HEK293 (cell line): ENCODE measurements around the gene NIT1.

Source experiments
- BCL11A ChIP-seq: fragments of 450-650 bp; formaldehyde crosslinking; IDR thresholded peaks from 2 replicates; pipeline ENCODE4 v1.5.1; 2016; ENCODE audit warnings: low read depth, missing biosample characterization, missing genetic modification characterization
- ELK4 ChIP-seq: IDR thresholded peaks from 2 replicates; pipeline ENCODE4 v1.6.1; 2011; ENCODE audit warnings: mild to moderate bottlenecking, low read depth, low read length, borderline replicate concordance
- KLF9 ChIP-seq: fragments of 450-650 bp; formaldehyde crosslinking; IDR thresholded peaks from 2 replicates; pipeline ENCODE4 v1.5.1; 2016; ENCODE audit warnings: missing biosample characterization, missing genetic modification characterization, low read depth
- OVOL3 ChIP-seq: fragments of 450-650 bp; formaldehyde crosslinking; IDR thresholded peaks from 2 replicates; pipeline ENCODE4 v1.5.1; 2016; ENCODE audit warnings: missing biosample characterization, missing genetic modification characterization
- PRDM4 ChIP-seq: fragments of 450-650 bp; formaldehyde crosslinking; IDR thresholded peaks from 2 replicates; pipeline ENCODE4 v1.5.1; 2017; ENCODE audit warnings: missing biosample characterization, missing genetic modification characterization
- ZNF146 ChIP-seq: fragments of 450-650 bp; formaldehyde crosslinking; IDR thresholded peaks from 2 replicates; pipeline ENCODE4 v1.5.1; 2016; ENCODE audit warnings: missing biosample characterization, missing genetic modification characterization
- ZNF155 ChIP-seq: fragments of 450-650 bp; formaldehyde crosslinking; IDR thresholded peaks from 2 replicates; pipeline ENCODE4 v1.5.1; 2016; ENCODE audit warnings: missing biosample characterization, missing genetic modification characterization
- ZNF157 ChIP-seq: fragments of 450-650 bp; formaldehyde crosslinking; IDR thresholded peaks from 2 replicates; pipeline ENCODE4 v1.5.1; 2016; ENCODE audit warnings: missing biosample characterization, missing genetic modification characterization
- ZNF2 ChIP-seq: fragments of 450-650 bp; formaldehyde crosslinking; IDR thresholded peaks from 2 replicates; pipeline ENCODE4 v1.5.1; 2016; ENCODE audit warnings: missing biosample characterization, missing genetic modification characterization
- ZNF202 ChIP-seq: fragments of 450-650 bp; formaldehyde crosslinking; IDR thresholded peaks from 2 replicates; pipeline ENCODE4 v1.5.1; 2016; ENCODE audit warnings: missing biosample characterization, missing genetic modification characterization, borderline replicate concordance
- ZNF214 ChIP-seq: fragments of 450-650 bp; formaldehyde crosslinking; IDR thresholded peaks from 2 replicates; pipeline ENCODE4 v1.5.1; 2017; ENCODE audit warnings: missing biosample characterization, mild to moderate bottlenecking, missing genetic modification characterization, borderline replicate concordance
- ZNF341 ChIP-seq: fragments of 450-650 bp; formaldehyde crosslinking; IDR thresholded peaks from 2 replicates; pipeline ENCODE4; 2016; ENCODE audit warnings: low read depth, missing biosample characterization, missing genetic modification characterization
- ZNF433 ChIP-seq: fragments of 450-650 bp; formaldehyde crosslinking; IDR thresholded peaks from 2 replicates; pipeline ENCODE4 v1.5.1; 2016; ENCODE audit warnings: missing biosample characterization, missing genetic modification characterization, low read depth
- ZNF48 ChIP-seq: fragments of 450-650 bp; formaldehyde crosslinking; IDR thresholded peaks from 2 replicates; pipeline ENCODE4 v1.5.1; 2016; ENCODE audit warnings: missing biosample characterization, missing genetic modification characterization
- ZNF530 ChIP-seq: fragments of 450-650 bp; formaldehyde crosslinking; IDR thresholded peaks from 2 replicates; pipeline ENCODE4 v1.5.1; 2016; ENCODE audit warnings: low read depth, missing biosample characterization, missing genetic modification characterization
- ZNF544 ChIP-seq: fragments of 450-650 bp; formaldehyde crosslinking; IDR thresholded peaks from 2 replicates; pipeline ENCODE4 v1.5.0; 2017; ENCODE audit warnings: missing biosample characterization, missing genetic modification characterization
- ZNF560 ChIP-seq: fragments of 450-650 bp; formaldehyde crosslinking; IDR thresholded peaks from 2 replicates; pipeline ENCODE4 v1.5.1; 2017; ENCODE audit warnings: missing biosample characterization, missing genetic modification characterization, borderline replicate concordance
- ZNF561 ChIP-seq: fragments of 450-650 bp; IDR thresholded peaks from 2 replicates; pipeline ENCODE4 v1.5.1; 2018; ENCODE audit warnings: missing biosample characterization, missing genetic modification characterization, borderline replicate concordance
- ZNF585B ChIP-seq: fragments of 450-650 bp; formaldehyde crosslinking; IDR thresholded peaks from 2 replicates; pipeline ENCODE4 v1.5.1; 2016; ENCODE audit warnings: missing biosample characterization, missing genetic modification characterization
- ZNF626 ChIP-seq: fragments of 450-650 bp; sonication (Bioruptor Pico); formaldehyde crosslinking; IDR thresholded peaks from 2 replicates; pipeline ENCODE4 v1.5.1; 2018; ENCODE audit warnings: missing biosample characterization, missing genetic modification characterization, inconsistent platforms
- ZNF701 ChIP-seq: fragments of 450-650 bp; formaldehyde crosslinking; IDR thresholded peaks from 2 replicates; pipeline ENCODE4 v1.5.1; 2016; ENCODE audit warnings: missing biosample characterization, missing genetic modification characterization
- ZNF843 ChIP-seq: fragments of 450-650 bp; formaldehyde crosslinking; IDR thresholded peaks from 2 replicates; pipeline ENCODE4 v1.5.1; 2016; ENCODE audit warnings: missing biosample characterization, missing genetic modification characterization
- ZSCAN16 ChIP-seq: fragments of 450-650 bp; formaldehyde crosslinking; IDR thresholded peaks from 2 replicates; pipeline ENCODE4 v1.5.1; 2016; ENCODE audit warnings: missing biosample characterization, missing genetic modification characterization
- TF ChIP-seq, protein P1 (sequence below): fragments of 450-650 bp; formaldehyde crosslinking; IDR thresholded peaks from 2 replicates; pipeline ENCODE4 v1.5.1; 2016; ENCODE audit warnings: missing biosample characterization, missing genetic modification characterization
- TF ChIP-seq, protein P2 (sequence below): fragments of 450-650 bp; formaldehyde crosslinking; IDR thresholded peaks from 2 replicates; pipeline ENCODE4 v1.5.1; 2017; ENCODE audit warnings: missing biosample characterization, missing genetic modification characterization
- TF ChIP-seq, protein P3 (sequence below): fragments of 450-650 bp; formaldehyde crosslinking; conservative IDR thresholded peaks from 2 replicates; pipeline ENCODE4 v1.5.1; 2016; ENCODE audit warnings: low read depth, missing biosample characterization, missing genetic modification characterization

The NIT1 gene

GRCh38 chr1:161074676-161075368 is 43.1 kb upstream of the NIT1 start (continued):
- TF ChIP-seq, protein P1, sequence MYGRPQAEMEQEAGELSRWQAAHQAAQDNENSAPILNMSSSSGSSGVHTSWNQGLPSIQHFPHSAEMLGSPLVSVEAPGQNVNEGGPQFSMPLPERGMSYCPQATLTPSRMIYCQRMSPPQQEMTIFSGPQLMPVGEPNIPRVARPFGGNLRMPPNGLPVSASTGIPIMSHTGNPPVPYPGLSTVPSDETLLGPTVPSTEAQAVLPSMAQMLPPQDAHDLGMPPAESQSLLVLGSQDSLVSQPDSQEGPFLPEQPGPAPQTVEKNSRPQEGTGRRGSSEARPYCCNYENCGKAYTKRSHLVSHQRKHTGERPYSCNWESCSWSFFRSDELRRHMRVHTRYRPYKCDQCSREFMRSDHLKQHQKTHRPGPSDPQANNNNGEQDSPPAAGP, result peak; percentile 81
- no peak for TF ChIP-seq ZNF843 (tag by site-specific recombination)
- TF ChIP-seq PRDM4 (tag by site-specific recombination), result no peak
- TF ChIP-seq ZNF155, result no peak
- no peak for TF ChIP-seq ZNF530 (tag by site-specific recombination)
- TF ChIP-seq ZNF48 (tag by site-specific recombination), result no peak
- no peak for TF ChIP-seq ZNF146 (tag by site-specific recombination)
- no peak for TF ChIP-seq ZNF626 (tag by site-specific recombination)
- TF ChIP-seq ZNF544, result no peak
- TF ChIP-seq ZNF341 (tag by site-specific recombination), result peak; percentile 90
- TF ChIP-seq ZNF585B (tag by site-specific recombination), result 0 out of 2 replicates have a peak, but pooled peaks have one; percentile 3
- no peak for TF ChIP-seq ZSCAN16 (tag by site-specific recombination)
- TF ChIP-seq ZNF701, result no peak
- no peak for TF ChIP-seq ZNF560 (tag by site-specific recombination)
- TF ChIP-seq, protein P2, sequence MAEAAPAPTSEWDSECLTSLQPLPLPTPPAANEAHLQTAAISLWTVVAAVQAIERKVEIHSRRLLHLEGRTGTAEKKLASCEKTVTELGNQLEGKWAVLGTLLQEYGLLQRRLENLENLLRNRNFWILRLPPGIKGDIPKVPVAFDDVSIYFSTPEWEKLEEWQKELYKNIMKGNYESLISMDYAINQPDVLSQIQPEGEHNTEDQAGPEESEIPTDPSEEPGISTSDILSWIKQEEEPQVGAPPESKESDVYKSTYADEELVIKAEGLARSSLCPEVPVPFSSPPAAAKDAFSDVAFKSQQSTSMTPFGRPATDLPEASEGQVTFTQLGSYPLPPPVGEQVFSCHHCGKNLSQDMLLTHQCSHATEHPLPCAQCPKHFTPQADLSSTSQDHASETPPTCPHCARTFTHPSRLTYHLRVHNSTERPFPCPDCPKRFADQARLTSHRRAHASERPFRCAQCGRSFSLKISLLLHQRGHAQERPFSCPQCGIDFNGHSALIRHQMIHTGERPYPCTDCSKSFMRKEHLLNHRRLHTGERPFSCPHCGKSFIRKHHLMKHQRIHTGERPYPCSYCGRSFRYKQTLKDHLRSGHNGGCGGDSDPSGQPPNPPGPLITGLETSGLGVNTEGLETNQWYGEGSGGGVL, result peak; percentile 39; the same call in 1 of the 2 replicates
- no peak for TF ChIP-seq ZNF202
- no peak for TF ChIP-seq ZNF157 (tag by site-specific recombination)
- TF ChIP-seq ZNF214 (tag by site-specific recombination), result no peak
- TF ChIP-seq, protein P3, sequence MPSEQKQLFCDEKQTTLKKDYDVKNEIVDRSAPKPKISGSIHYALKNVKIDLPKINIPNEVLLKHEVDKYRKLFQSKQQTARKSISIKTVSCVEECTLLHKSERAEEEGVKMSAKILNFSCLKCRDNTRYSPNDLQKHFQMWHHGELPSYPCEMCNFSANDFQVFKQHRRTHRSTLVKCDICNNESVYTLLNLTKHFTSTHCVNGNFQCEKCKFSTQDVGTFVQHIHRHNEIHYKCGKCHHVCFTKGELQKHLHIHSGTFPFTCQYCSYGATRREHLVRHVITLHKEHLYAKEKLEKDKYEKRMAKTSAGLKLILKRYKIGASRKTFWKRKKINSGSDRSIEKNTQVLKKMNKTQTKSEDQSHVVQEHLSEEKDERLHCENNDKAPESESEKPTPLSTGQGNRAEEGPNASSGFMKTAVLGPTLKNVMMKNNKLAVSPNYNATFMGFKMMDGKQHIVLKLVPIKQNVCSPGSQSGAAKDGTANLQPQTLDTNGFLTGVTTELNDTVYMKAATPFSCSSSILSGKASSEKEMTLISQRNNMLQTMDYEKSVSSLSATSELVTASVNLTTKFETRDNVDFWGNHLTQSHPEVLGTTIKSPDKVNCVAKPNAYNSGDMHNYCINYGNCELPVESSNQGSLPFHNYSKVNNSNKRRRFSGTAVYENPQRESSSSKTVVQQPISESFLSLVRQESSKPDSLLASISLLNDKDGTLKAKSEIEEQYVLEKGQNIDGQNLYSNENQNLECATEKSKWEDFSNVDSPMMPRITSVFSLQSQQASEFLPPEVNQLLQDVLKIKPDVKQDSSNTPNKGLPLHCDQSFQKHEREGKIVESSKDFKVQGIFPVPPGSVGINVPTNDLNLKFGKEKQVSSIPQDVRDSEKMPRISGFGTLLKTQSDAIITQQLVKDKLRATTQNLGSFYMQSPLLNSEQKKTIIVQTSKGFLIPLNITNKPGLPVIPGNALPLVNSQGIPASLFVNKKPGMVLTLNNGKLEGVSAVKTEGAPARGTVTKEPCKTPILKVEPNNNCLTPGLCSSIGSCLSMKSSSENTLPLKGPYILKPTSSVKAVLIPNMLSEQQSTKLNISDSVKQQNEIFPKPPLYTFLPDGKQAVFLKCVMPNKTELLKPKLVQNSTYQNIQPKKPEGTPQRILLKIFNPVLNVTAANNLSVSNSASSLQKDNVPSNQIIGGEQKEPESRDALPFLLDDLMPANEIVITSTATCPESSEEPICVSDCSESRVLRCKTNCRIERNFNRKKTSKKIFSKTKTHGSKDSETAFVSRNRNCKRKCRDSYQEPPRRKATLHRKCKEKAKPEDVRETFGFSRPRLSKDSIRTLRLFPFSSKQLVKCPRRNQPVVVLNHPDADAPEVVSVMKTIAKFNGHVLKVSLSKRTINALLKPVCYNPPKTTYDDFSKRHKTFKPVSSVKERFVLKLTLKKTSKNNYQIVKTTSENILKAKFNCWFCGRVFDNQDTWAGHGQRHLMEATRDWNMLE, result no peak
- TF ChIP-seq ELK4, result no peak
- TF ChIP-seq ZNF433 (tag by site-specific recombination), result no peak
- TF ChIP-seq OVOL3, result no peak
- no peak for TF ChIP-seq ZNF561 (tag by site-specific recombination)
- TF ChIP-seq ZNF2 (tag by site-specific recombination), result no peak
- TF ChIP-seq BCL11A (tag by site-specific recombination), result no peak
- TF ChIP-seq KLF9 (tag by site-specific recombination), result no peak
